GM23338 (cell line): Measurements from ENCODE around the gene USP36. TPM values are rescaled to one million over a fixed set of nuclear protein-coding genes. Genes with fewer than 3 reads are reported as not detected.

Experiments used
- ATAC-seq: fragments of 200-7000 bp; cut with Tn5 transposase; 3 replicates; pipeline ENCODE4 v1.9.1; 2020
- DNase-seq: peaks from one replicate; pipeline ENCODE4 v3.0.0-alpha.2; 2015; ENCODE audit warnings: low spot score
- H2AFZ ChIP-seq: fragments of 200-600 bp; sonication (generic); 2 replicates; pipeline ENCODE4 v1.8.0; 2016; ENCODE audit warnings: antibody characterized with exemption, mild to moderate bottlenecking, moderate library complexity
- H3F3A ChIP-seq: fragments of 200-600 bp; sonication (generic); replicated peaks from 2 replicates; pipeline ENCODE4 v1.8.0; 2017; ENCODE audit warnings: antibody characterized with exemption, mixed run types, low read depth
- H3K27ac ChIP-seq: fragments of 200-600 bp; sonication (generic); 2 replicates; pipeline ENCODE4 v1.6.1; 2016; ENCODE audit warnings: low read depth
- H3K27me3 ChIP-seq: fragments of 200-600 bp; sonication (generic); 2 replicates; pipeline ENCODE4 v1.8.0; 2016; ENCODE audit warnings: mild to moderate bottlenecking, mixed run types, moderate library complexity; ENCODE audit not compliant: insufficient read depth
- H3K36me3 ChIP-seq: fragments of 200-600 bp; sonication (generic); 2 replicates; pipeline ENCODE4 v1.8.0; 2016; ENCODE audit warnings: mild to moderate bottlenecking; ENCODE audit not compliant: insufficient read depth
- H3K4me1 ChIP-seq: fragments of 200-600 bp; sonication (generic); 2 replicates; pipeline ENCODE4 v1.8.0; 2016; ENCODE audit warnings: mild to moderate bottlenecking, moderate library complexity; ENCODE audit not compliant: insufficient read depth
- H3K4me2 ChIP-seq: fragments of 200-600 bp; sonication (generic); 2 replicates; pipeline ENCODE4 v1.7.1; 2017; ENCODE audit warnings: mixed run types
- H3K4me3 ChIP-seq: fragments of 200-600 bp; sonication (generic); 2 replicates; pipeline ENCODE4 v1.6.1; 2016; ENCODE audit warnings: mixed run types
- H3K79me2 ChIP-seq: fragments of 200-600 bp; sonication (generic); replicated peaks from 2 replicates; pipeline ENCODE4 v1.8.0; 2017; ENCODE audit warnings: mild to moderate bottlenecking; ENCODE audit not compliant: insufficient read depth
- H3K9me2 ChIP-seq: fragments of 200-600 bp; sonication (generic); 2 replicates; pipeline ENCODE4 v1.8.0; 2017; ENCODE audit not compliant: insufficient read depth
- H4K20me1 ChIP-seq: fragments of 200-600 bp; sonication (generic); replicated peaks from 2 replicates; pipeline ENCODE4 v1.8.0; 2017; ENCODE audit warnings: mild to moderate bottlenecking; ENCODE audit not compliant: insufficient read depth
- H3K27ac Mint-ChIP-seq: 2 replicates; pipeline ENCODE4 v1.8.0; 2020; ENCODE audit warnings: inconsistent platforms, mild to moderate bottlenecking, moderate library complexity, mixed read lengths
- H3K27me3 Mint-ChIP-seq: 3 replicates; pipeline ENCODE4 v1.8.0; 2022; ENCODE audit warnings: low read depth, mild to moderate bottlenecking, moderate library complexity, mixed read lengths, inconsistent platforms; ENCODE audit not compliant: insufficient read depth, poor library complexity
- H3K36me3 Mint-ChIP-seq: 3 replicates; pipeline ENCODE4 v1.8.0; 2021; ENCODE audit warnings: low read depth, mild to moderate bottlenecking, inconsistent platforms, moderate library complexity, mixed read lengths
- H3K4me1 Mint-ChIP-seq: 3 replicates; pipeline ENCODE4 v1.8.0; 2020; ENCODE audit warnings: mild to moderate bottlenecking, inconsistent platforms, mixed read lengths
- H3K4me3 Mint-ChIP-seq: 3 replicates; pipeline ENCODE4 v1.8.0; 2021; ENCODE audit warnings: moderate library complexity, mild to moderate bottlenecking, inconsistent platforms, mixed read lengths
- H3K9me3 Mint-ChIP-seq: 3 replicates; pipeline ENCODE4 v1.8.0; 2020; ENCODE audit warnings: moderate library complexity, mild to moderate bottlenecking, inconsistent platforms, mixed read lengths
- ETS1 ChIP-seq: IDR thresholded peaks from 2 replicates; pipeline ENCODE4 v1.6.1; 2016; ENCODE audit warnings: antibody characterized with exemption
- EZH2 ChIP-seq: fragments of 200-600 bp; sonication (generic); IDR thresholded peaks from one replicate; pipeline ENCODE4 v1.8.0; 2017; ENCODE audit warnings: antibody characterized with exemption, mild to moderate bottlenecking, low read depth; ENCODE audit not compliant: unreplicated experiment
- EZH2phosphoT487 ChIP-seq: fragments of 200-600 bp; sonication (generic); IDR thresholded peaks from one replicate; pipeline ENCODE4 v1.8.1; 2018; ENCODE audit warnings: antibody characterized with exemption; ENCODE audit not compliant: unreplicated experiment
- JUNB ChIP-seq: IDR thresholded peaks from one replicate; pipeline ENCODE4 v1.6.1; 2016; ENCODE audit warnings: antibody characterized with exemption; ENCODE audit not compliant: unreplicated experiment
- NANOG ChIP-seq: IDR thresholded peaks from 2 replicates; pipeline ENCODE4 v1.6.1; 2016; ENCODE audit warnings: antibody characterized with exemption, borderline replicate concordance
- POLR2AphosphoS5 ChIP-seq: IDR thresholded peaks from 2 replicates; pipeline ENCODE4 v1.6.1; 2016; ENCODE audit warnings: antibody characterized with exemption, low read depth
- REST ChIP-seq: IDR thresholded peaks from one replicate; pipeline ENCODE4 v1.6.1; 2018; ENCODE audit warnings: antibody characterized with exemption; ENCODE audit not compliant: unreplicated experiment
- STAT1 ChIP-seq: IDR thresholded peaks from one replicate; pipeline ENCODE4 v1.6.1; 2016; ENCODE audit warnings: antibody characterized with exemption; ENCODE audit not compliant: unreplicated experiment
- polyA plus RNA-seq: library from polyadenylated mRNA; unstranded; fragments of >200 nt; fragmentation: Nextera tagmentation; extraction: Ambion mirVana; gene quantifications from 2 replicates; pipeline ENCODE4 v1.2.1, GENCODE V29; 2016
- total RNA-seq: library from RNA; depleted of rRNA; stranded (reverse); fragments of >200 nt; shearing (Covaris generic); gene quantifications from 2 replicates; pipeline ENCODE4 v1.2.3, GENCODE V29; 2014
- TF ChIP-seq, protein P1 (sequence below): fragments of 250-450 bp; sonication (Bioruptor Pico); IDR thresholded peaks from 2 replicates; pipeline ENCODE4 v1.5.0; 2020; ENCODE audit warnings: mild to moderate bottlenecking, moderate library complexity
- TF ChIP-seq, protein P2 (sequence below), 2 experiments: fragments of 200-600 bp in 1 of 2; sonication (generic) in 1 of 2; conservative IDR thresholded peaks; 2 replicates each; pipeline versions ENCODE4 v1.5.1 to v1.6.1; 2016 to 2017; ENCODE audit warnings: antibody characterized with exemption in 2 of 2, low read depth in 2 of 2, mild to moderate bottlenecking in 2 of 2, moderate library complexity in 1 of 2

USP36 gene
- total and polyA plus RNA-seq, 2 experiments from 2014 or later, result 36.2 to 55.5 TPM

DNA sequence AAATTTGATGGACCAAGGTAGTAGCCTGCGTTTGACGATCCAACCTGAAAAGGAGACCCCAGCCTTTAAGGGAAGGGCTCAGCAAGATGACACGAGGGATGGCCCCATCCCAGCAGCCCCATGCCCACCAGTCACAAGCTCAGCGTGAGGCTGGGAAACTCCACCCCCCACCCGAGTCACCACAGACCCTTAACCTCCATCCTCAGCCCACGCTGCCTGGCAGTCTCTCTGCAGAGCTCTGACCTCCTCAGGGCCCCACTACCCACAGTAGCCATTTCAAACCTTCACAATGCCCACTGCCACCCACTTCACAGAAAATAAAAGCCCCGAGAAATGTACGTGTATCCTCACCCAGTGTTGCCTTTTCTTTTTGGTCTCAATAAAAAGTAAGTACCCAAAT is 18.7 kb downstream of the USP36 start:
- H3K9me3 Mint-ChIP-seq, result no peaks in the 10 kb centered on the region; the same call in 2 of the 3 replicates
- no peak overlapping the region for H3K4me2 ChIP-seq

More for the DNA sequence above, 18.7 kb downstream of the USP36 start:
- H3K4me1 Mint-ChIP-seq, result no peaks in the 10 kb centered on the region
- H3K27me3 Mint-ChIP-seq, result peaks cover 1% of the 10 kb centered on the region
- H3K27me3 ChIP-seq, result no peaks in the 10 kb centered on the region
- no peak overlapping the region for H3K4me3 ChIP-seq
- peaks cover 94% of the 10 kb centered on the region for H3K36me3 Mint-ChIP-seq
- H3F3A ChIP-seq, result peaks cover 3% of the 10 kb centered on the region; the same call in 1 of the 2 replicates
- H3K4me1 ChIP-seq, result no peaks in the 10 kb centered on the region
- H3K27ac Mint-ChIP-seq, result peak overlapping the region; percentile 28; the same call in 1 of the 2 replicates
- H3K27ac ChIP-seq, result no peak overlapping the region
- no peak for TF ChIP-seq EZH2phosphoT487
- TF ChIP-seq EZH2, result no peak
- TF ChIP-seq NANOG, result no peak
- no peak for TF ChIP-seq JUNB
- no peak for TF ChIP-seq REST
- no peak for TF ChIP-seq ETS1
- no peak for TF ChIP-seq STAT1
- TF ChIP-seq, protein P1, sequence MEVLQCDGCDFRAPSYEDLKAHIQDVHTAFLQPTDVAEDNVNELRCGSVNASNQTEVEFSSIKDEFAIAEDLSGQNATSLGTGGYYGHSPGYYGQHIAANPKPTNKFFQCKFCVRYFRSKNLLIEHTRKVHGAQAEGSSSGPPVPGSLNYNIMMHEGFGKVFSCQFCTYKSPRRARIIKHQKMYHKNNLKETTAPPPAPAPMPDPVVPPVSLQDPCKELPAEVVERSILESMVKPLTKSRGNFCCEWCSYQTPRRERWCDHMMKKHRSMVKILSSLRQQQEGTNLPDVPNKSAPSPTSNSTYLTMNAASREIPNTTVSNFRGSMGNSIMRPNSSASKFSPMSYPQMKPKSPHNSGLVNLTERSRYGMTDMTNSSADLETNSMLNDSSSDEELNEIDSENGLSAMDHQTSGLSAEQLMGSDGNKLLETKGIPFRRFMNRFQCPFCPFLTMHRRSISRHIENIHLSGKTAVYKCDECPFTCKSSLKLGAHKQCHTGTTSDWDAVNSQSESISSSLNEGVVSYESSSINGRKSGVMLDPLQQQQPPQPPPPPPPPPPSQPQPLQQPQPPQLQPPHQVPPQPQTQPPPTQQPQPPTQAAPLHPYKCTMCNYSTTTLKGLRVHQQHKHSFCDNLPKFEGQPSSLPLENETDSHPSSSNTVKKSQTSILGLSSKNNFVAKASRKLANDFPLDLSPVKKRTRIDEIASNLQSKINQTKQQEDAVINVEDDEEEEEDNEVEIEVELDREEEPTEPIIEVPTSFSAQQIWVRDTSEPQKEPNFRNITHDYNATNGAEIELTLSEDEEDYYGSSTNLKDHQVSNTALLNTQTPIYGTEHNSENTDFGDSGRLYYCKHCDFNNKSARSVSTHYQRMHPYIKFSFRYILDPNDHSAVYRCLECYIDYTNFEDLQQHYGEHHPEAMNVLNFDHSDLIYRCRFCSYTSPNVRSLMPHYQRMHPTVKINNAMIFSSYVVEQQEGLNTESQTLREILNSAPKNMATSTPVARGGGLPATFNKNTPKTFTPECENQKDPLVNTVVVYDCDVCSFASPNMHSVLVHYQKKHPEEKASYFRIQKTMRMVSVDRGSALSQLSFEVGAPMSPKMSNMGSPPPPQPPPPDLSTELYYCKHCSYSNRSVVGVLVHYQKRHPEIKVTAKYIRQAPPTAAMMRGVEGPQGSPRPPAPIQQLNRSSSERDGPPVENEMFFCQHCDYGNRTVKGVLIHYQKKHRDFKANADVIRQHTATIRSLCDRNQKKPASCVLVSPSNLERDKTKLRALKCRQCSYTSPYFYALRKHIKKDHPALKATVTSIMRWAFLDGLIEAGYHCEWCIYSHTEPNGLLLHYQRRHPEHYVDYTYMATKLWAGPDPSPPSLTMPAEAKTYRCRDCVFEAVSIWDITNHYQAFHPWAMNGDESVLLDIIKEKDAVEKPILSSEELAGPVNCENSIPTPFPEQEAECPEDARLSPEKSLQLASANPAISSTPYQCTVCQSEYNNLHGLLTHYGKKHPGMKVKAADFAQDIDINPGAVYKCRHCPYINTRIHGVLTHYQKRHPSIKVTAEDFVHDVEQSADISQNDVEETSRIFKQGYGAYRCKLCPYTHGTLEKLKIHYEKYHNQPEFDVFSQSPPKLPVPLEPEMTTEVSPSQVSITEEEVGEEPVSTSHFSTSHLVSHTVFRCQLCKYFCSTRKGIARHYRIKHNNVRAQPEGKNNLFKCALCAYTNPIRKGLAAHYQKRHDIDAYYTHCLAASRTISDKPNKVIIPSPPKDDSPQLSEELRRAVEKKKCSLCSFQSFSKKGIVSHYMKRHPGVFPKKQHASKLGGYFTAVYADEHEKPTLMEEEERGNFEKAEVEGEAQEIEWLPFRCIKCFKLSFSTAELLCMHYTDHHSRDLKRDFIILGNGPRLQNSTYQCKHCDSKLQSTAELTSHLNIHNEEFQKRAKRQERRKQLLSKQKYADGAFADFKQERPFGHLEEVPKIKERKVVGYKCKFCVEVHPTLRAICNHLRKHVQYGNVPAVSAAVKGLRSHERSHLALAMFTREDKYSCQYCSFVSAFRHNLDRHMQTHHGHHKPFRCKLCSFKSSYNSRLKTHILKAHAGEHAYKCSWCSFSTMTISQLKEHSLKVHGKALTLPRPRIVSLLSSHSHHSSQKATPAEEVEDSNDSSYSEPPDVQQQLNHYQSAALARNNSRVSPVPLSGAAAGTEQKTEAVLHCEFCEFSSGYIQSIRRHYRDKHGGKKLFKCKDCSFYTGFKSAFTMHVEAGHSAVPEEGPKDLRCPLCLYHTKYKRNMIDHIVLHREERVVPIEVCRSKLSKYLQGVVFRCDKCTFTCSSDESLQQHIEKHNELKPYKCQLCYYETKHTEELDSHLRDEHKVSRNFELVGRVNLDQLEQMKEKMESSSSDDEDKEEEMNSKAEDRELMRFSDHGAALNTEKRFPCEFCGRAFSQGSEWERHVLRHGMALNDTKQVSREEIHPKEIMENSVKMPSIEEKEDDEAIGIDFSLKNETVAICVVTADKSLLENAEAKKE (CRISPR knock-in tag), result no peak
- TF ChIP-seq, protein P2, sequence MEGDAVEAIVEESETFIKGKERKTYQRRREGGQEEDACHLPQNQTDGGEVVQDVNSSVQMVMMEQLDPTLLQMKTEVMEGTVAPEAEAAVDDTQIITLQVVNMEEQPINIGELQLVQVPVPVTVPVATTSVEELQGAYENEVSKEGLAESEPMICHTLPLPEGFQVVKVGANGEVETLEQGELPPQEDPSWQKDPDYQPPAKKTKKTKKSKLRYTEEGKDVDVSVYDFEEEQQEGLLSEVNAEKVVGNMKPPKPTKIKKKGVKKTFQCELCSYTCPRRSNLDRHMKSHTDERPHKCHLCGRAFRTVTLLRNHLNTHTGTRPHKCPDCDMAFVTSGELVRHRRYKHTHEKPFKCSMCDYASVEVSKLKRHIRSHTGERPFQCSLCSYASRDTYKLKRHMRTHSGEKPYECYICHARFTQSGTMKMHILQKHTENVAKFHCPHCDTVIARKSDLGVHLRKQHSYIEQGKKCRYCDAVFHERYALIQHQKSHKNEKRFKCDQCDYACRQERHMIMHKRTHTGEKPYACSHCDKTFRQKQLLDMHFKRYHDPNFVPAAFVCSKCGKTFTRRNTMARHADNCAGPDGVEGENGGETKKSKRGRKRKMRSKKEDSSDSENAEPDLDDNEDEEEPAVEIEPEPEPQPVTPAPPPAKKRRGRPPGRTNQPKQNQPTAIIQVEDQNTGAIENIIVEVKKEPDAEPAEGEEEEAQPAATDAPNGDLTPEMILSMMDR (conservative IDR thresholded peaks at IDR 0.05; ENCODE audit: low read depth in 2 of 2), result no peak
- TF ChIP-seq POLR2AphosphoS5, result no peak
- H3K79me2 ChIP-seq, result peaks cover 8% of the 10 kb centered on the region
- no peak overlapping the region for H3K4me3 Mint-ChIP-seq
- no peak overlapping the region for H2AFZ ChIP-seq
- ATAC-seq (no peak), DNase-seq (no peak)
- H3K9me2 ChIP-seq, result no peaks in the 10 kb centered on the region
- peaks cover 34% of the 10 kb centered on the region for H4K20me1 ChIP-seq
- H3K36me3 ChIP-seq, result peaks cover 44% of the 10 kb centered on the region
